Left forelimb (tissue), 1 donor: Measurements from ENCODE around the gene C12orf60.
"Not testable (repeated sequence)": the region's sequence is repeated elsewhere in the genome, so short reads cannot be mapped to it uniquely, and the experiment has no call there.

Experiments
- DNase-seq: peaks from one replicate; pipeline ENCODE4 v3.0.0-alpha.2; 2018; ENCODE audit warnings: low spot score

The C12orf60 gene, protein sequence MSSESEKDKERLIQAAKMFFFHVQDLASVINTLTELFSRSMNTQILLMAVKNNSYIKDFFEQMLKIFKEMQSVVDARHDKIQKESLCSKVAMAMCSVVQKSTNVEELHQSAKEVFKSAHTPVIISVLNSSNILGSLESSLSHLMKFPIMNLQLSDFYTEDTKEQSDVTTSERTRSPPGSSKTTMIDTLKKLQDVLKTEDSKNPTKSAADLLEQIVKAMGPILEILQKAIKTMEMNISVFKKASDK

DNA sequence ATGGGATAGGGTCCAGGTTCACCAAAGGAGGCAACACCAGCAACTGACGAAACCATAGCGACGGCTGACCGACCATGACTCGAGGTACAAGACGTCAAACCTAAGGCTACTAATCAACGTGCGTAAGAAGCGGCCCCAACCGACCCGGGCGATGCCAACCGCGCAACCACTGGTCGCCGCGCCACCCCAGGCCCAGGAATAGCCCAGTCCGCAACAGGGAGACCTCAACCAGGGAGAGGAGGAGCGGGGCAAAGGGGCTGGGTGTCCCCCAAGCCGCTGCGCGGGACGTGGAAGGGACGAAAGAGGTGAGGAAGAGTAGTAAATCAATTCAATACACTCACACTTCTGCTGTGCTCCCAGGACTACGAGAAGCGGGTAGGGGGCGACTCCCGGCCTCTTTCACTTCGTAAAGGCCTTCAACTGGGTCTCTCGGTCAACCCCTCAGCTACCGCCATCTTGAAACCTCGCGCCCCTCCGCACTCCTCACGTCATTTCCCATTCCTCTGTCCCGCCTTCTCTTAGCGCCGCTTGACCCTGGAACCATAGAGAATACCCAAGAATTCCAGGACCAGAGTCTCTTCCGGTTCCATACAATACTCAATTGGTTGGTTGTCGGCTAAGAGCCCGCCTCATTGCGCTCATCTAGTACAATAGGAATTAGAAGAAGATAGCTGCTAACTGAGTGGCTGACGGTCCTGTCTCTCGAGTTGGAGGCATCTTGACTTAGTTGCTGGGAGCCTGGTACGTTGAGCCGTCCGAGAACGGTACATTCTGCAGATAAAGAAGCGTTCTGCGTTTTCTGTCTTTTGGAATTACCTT lies at the start of gene C12orf60, which contains the start of gene WBP11:
C12orf60 (plus strand) TSS at position 660 of the 819 bp plus-strand sequence. CDS start 19,266 bp downstream, outside the sequence.
WBP11 (minus strand) TSS at position 468 of the 819 bp plus-strand sequence. CDS start 2,095 bp downstream, outside the sequence.
- DNase-seq = peak; percentile 90

DNA sequence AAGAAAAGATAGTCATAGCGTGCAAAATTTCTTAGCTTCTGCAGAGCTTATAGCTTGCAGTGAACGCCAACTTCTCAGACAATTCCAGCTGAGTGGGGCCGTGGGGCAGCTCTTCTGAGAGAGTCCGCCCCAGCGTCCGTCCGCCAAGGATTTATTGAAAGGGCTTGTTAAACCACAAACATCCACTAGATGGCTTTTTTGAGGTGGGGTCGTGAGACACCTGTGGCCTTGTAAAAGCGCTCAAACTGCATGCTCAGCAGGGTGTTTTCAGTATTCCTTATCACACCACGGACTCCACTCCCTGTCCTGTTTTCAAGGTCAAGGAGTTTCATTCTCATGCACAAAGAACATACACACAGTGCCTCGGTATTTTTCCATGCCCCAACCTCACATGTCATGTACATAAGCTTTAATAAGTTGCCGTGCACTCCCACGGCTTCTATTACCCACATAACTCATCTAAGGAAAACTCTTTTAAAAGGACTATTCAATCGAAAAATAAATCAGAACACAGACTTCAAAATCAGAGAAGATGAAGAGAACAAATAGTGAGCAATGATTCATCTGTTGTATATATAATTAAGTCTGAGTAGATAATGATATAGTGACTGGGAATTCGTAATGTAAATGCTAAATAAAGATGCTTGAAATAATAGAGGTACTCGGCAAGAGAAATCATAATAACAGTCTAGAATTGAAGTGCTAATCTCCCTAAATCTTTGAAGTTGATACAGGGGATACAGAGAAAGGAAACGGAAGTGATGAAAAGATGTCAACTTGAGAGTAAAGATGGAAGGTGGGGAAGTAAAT lies 46.9 kb upstream of the C12orf60 start:
- no peak for DNase-seq

DNA sequence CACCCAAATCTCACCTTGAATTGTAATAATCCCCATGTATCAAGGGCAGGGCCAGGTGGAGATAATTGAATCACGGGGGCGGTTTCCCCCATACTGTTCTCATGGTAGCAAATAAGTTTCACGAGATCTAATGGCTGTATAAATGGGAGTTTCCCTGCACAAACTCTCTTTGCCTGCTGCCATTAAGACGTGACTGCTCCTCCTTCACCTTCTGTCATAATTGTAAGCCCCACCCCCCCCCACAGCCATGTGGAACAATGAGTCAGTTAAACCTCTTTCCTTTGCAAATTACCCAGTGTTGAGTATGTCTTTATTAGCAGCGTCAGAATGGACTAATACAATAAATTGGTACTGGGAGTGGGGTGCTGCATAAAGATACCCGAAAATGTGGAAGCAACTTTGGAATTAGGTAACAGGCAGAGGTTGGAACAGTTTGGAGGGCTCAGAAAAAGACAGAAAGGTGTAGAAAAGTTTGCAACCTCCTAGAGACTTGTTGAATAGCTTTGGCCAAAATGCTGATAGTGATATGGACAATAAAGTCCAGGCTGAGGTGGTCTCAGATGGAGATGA lies 43.7 kb upstream of the C12orf60 start:
- DNase-seq = not testable (repeated sequence)

DNA sequence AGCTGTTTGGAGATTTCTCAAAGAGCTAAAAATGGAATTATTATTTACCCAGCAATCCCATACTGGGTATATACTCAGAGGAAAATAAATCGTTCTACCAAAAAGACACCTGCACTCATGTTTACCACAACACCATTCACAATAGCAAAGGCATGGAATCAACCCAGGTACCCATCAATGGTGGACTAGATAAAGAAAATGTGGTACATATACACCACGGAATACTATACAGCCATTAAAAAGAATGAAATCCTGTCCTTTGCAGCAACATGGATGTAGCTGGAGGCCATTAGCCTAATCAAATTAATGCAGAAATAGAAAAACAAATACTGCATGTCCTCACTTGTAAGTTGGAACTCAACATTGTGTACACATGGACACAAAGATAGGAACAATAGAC lies 38.1 kb upstream of the C12orf60 start:
- no peak for DNase-seq

DNA sequence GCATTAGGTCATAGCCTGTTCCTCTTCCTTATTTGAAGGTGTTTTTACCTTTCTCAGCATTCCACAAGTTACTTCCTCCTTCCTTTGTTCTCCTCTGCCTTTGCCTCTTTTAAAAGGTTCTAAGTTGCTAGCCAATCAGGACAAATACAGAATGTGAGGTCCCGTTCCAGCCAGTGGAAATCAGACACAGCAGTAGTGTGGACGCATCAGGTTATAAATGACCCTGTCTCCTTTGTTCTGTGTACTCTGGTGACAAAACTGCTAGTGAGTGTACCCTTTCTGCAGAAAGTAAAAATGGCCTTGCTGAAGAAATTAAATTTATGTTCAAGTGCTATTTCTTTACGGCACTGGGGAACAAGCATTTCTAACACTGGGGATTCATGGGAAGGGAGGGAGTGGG lies 37.5 kb upstream of the C12orf60 start:
- DNase-seq = not testable (repeated sequence)

DNA sequence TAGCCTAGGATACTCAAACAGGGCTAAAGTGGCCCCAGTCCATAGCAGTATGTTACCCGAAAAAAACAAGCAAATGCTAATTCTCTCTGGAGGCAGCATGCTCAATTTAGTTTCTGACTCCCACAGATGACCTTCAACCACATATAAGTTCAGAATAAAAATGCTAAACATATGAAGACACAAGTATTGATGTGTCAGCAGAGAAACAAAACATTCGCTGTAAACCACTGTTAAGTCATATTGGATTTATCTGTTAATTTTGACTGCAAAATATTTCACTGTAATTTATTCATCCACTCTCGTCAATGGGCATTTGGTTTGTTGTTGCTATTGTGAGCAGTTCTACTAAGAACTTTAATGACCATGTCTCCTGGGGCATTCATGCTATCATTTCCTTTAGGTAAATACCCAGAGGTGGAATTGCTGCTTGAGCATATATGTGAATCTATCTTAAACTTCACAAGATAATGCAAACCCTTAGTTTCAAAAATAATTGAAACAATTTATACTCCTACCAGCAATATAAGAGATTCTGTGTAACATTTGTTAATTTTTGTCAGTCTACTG lies 36.7 kb upstream of the C12orf60 start:
- DNase-seq = no peak

DNA sequence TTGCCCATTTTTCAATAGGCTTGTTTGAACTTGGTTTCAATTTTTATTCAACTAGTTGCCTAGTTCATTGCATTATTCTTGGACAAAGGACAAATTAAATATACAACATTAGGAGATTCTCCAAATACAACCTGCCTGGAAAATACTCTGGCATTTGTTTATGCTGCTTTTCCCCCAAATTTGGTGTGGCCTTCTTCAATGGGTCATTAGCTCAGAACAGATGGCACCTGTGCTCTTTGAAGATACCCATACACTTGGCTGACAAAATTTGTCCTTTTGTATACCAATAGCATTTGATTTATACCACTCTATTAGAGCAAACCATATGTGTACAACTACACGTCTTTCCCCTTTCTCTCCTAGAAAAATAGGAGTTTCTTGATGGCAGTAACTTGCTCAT lies 35.9 kb upstream of the C12orf60 start:
- no peak for DNase-seq

DNA sequence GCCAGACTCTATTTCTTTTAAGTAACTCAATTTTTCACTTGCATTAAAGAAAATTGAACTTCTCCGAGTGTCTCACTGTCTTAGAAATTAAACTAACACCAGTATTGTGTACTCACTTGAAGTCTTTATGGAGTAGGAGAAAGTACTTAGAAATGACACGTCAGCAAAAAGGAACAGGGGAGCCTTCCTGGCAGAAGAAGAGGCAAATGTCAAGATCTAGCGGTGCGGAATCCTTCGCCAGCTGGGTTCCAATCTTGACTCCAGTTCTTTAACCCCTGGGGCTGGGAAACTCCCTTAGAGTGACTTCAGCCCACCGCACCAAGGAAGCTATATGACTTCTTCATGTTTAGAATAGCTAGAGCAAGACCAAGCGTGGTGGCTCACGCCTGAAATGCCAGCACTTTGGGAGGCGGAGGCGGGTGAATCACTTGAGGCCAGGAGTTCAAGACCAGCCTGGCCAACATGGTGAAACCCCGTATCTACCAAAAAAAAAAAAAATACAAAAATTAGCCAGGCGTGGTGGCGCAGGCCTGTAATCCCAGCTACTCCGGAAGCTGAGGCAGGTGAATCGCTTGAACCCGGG lies 34.6 kb upstream of the C12orf60 start:
- DNase-seq = no peak

DNA sequence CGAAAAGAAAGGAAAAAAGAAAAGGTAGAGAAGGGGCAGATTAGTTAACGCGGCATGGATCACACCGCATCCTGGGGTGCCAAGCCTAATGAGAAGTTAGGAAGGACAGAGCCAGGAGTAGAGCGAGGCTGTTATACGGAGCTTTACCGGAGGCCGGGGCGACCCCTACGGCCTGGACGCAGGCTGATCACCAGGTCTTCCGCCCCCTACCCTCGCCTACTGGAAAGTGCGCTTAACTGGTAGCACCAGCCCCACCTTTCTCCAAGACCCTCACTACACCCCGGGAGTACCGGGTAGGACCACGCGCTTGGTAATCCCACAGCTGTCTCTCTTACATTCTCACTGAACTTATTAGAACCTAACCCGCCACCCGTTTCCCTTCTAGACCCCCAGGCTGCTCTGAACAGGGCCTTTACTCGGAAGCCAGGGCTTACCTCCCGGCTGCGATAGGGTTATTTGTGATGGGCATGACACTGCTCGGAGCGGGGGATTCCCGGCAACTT lies 34.0 kb upstream of the C12orf60 start:
- DNase-seq = no peak

DNA sequence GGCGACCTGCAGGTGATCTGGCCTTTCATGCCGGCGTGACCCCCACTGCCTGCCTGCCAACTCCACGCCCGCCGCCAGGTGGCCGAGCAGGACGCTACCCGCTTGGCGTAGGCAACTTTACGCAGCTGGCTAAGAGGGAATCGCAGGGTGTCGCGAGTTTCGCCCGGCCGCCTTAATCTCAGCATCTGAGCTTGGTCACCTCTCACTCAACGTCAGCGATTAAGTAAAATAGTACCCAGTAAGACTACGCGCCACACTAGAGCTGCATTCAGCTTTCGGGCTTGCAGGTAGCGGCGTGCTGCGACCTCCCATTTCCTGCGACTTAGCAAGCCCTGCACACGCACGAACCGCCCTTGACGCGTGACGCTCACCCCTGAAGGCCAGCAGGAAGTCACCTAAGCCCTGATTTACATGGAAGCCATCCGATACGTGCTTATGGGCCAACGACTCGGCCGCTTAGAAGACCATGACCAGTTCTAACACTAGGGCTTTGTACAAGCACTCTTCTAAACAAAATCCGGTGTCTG lies 33.4 kb upstream of the C12orf60 start:
- DNase-seq = peak; percentile 85

DNA sequence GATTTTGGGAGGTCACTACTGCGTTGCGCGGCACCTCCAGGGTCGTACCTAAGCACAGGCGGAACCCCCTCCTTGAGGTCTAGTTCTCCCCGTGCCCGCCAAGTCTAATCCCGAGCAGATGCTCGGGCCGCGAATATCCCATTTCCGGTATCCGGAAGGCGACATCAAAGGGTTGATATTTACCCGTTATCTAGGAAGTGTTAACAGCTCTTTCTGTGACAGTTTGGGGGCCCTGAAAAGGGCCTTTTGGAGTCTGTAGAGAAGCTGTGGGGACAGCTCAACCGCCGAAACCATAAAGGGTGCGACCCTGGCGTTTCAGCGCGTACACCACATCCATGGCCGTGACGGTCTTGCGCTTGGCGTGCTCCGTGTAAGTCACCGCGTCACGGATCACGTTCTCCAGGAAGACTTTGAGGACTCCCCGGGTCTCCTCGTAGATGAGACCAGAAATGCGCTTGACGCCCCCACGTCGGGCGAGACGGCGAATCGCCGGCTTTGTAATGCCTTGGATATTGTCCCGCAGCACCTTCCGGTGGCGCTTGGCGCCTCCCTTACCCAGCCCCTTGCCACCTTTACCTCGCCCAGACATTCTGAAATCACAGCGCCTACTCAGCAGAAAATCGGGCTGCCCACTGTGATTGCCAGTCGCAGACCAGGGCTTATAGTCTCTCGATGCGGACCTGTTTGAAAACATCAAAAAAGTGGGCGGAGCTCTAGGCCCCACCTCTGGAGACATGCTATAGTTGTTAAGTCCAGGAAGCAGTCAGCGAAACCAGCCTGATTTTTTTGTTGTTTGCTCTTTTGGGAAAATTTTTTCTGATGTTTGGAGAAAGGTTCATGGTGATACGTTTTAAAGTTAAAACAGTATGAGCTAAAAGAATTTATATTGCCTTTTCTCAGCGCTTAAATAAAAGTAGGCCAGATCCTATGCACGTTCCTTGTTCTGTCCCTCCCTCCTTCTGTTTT lies 32.7 kb upstream of the C12orf60 start:
- DNase-seq = peak; percentile 95

DNA sequence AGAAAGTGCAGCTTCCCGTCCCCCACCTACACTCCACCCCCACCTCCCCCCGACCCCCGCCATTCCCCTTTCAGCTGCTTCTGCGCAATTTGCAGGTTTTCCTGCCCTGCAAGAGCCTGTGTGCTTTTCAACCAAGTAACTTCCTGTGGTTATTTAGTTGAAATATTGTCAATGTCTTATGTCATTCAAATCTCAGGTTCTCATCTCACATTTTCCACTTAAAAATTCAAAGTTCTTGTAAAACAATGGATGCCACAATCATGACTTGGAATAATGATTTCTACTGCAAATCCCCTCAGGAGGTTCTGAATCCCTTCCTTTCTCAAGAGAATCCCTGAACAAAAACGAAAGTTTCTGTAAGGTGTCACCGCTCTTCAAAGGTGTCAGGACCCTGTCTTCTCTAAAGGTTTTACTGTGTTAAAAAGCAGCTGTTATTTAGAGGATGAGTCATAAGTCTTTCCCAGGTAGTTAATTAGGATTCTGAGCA lies 31.8 kb upstream of the C12orf60 start:
- no peak for DNase-seq

DNA sequence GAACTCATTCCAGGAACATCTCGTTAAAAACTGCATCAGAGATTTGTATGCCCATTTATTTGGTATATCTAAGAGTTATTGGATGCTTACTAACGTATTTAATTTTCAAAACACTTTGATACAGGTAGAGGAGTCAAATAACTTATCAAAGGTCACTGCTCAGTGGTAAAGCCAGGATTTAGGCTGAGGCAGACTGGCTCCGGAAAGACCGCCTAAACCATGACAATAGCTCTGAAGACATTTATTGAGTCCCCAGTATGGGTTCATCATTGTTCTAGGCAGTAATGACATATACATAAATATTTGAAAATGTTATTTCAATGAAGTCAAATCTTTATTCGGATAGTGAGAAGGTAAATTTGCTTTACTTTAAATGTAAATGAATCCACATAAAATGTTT lies 30.5 kb upstream of the C12orf60 start:
- DNase-seq = no peak

DNA sequence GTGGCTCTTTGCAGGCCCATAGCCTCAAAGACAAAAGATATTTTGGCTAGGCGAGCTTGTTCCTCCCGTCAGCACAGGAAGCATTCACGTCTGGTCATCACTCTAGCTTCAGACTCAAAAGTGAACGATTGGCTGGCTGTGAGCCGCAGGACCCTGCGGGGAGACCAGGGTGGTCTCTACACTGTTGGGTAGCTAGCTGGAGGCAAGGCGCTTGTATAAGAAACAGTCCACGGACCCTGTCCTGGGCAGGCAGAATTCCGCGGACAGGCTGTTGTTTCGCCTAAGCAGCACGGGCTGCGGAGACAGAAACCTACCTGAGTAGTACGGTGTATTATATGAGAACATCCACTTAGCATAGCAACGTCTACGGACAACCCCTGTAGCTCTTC lies 29.8 kb upstream of the C12orf60 start:
- DNase-seq = peak; percentile 77

DNA sequence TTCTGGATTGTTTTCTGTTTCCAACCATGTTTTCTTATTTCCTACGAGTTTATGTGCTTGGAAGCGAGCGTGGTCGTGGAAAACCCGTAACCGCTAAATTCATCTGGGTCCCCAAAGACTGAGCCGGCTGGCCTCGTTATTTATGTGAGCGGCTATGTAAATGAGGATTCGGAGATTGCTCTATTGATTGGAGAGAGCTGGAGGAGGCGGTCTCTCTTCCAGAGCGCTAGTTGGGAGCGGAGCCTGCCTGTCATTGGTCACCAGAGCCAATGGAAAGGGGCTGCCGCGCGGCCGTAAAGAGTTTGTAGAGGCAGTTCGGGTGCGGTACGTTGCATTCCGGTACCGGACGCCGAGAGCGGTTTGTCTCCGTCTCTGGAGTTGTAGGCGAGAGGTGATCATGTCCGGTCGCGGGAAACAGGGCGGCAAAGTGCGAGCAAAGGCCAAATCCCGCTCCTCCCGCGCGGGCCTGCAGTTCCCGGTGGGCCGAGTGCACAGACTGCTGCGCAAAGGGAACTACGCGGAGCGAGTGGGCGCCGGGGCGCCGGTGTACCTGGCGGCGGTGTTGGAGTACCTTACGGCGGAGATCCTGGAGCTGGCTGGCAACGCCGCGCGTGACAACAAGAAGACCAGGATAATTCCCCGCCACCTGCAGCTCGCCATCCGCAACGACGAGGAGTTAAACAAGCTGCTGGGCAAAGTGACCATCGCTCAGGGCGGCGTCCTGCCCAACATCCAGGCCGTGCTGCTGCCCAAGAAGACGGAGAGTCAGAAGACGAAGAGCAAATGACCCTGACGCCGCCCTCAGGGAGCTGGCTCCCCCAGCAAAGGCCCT lies 29.2 kb upstream of the C12orf60 start:
- DNase-seq = peak; percentile 91

DNA sequence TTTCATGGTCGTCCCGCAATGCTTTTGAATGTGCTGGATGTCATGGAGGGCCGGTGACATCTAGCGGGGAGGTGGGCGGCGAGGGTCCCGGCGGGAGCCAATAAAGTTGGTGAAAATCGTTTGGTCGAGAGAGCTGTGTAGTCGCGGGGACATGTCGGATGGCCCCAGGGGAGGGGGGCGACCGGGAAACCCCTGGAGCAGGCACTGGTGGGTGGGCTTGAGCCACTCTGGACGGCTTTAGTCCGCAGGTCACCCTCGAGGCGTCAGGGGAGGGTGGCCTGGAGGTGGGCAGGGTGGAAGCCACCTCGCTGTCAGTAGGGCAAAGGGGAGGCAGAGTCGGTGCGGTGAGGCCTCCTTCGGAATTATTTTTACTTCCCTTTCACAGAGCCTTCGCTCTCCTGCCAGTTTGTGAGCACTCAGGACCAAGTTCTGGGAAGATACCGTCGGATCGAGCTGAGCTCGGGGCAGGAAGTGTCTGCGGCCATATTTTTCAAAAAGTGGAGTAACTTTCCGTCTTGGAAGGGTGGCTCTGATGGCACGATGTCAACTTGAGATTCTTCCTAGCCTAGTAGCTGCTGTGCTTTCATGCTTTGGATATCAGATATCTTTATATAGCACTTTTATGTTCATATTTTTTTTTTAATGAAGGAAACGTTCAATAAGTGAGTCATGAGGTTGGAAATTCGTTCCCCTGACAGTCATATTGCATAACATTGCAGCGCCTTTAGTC lies 28.4 kb upstream of the C12orf60 start:
- peak; percentile 71 for DNase-seq

DNA sequence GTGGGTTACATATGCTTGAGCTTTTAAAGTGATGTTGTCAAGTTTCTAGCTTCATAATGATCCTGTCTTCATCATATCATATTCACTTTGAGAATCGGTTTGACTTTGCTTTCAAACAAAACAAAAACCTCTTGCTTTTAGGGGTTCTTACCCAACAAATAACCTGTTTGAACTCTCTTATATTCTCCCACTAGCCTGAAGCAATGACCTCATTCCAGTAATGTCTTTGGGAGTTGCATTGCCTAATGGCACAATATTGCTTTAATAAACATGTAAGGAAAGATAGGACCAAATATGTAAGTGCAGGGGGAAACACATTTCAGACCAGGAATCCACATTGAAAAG lies 27.9 kb upstream of the C12orf60 start:
- DNase-seq = no peak
